SK-N-DZ (cell line): ENCODE measurements around the gene ARL3.
A peak's percentile ranks its signal among the peaks of the same experiment; 100 is the strongest.
"Not testable (repeated sequence)": the region's sequence is repeated elsewhere in the genome, so short reads cannot be mapped to it uniquely, and the experiment has no call there.

Experiments used
- DNase-seq: peaks from one replicate; pipeline ENCODE4 v3.0.0-alpha.2; 2015; ENCODE audit warnings: low spot score

ARL3 gene

DNA sequence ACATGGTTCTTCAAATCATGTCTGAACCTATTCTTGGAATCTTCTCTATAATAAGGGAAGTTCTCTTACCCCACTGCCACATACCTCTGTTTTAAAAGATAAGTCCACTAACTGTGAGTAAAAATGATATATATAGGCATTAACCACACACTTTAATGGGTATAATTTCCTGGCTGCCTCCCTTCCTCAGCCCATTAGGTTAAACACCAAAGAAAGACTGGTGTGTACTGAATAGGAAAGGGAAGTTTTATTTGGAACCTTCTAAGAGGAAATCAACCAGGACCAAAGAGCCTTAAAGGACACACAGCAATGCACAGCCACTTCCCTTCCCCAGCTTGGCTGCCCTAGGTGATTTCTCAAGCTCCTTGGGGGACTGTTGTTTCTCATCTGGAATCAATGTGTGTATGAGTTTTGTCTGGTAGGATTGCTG, 24.5 kb upstream of the ARL3 start:
- no peak for DNase-seq

DNA sequence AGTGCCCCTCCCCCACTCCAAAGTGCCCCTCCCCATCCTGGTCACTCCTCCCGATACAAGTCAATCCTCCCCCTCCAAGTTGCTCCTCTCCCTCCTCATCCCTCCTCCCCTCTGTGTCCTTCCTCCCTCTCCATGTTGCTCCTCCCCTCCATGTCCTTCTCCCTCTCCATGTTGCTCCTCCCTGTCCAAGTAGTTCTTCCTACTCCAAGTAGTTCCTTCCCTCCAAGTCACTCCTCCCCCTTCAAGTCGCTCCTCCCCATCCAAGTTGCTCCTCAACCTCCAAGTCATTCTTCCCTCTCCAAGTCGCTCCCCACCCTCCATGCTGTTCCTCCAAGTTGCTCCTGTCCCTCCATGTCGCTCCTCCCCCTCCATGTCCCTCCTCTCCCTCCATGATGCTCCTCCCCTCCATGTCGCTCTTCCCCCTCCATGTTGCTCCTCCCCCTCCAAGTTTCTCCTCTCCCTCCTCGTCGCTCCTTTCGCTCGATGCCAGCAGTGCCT, 20.9 kb upstream of the ARL3 start:
- DNase-seq = no peak

DNA sequence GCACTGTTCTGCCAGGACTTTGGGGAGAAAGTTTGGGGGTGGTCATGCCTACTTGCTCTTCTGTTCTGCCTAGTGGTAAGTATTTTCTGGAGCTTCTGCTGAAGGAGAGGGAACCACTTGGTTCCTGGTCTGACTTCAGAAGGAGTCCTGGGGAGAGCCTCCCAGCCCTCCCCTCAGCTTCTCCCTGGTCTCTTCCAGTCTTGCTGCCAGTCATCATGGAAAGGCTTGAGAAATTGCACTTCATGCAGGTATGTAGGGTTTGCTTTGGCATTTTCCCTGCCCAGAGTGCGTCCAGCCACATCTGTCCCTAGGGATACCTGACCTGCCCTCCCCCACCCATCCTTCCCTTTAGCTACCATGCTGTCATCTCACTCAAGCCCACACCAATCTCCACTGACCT, 18.5 kb upstream of the ARL3 start:
- no peak for DNase-seq

DNA sequence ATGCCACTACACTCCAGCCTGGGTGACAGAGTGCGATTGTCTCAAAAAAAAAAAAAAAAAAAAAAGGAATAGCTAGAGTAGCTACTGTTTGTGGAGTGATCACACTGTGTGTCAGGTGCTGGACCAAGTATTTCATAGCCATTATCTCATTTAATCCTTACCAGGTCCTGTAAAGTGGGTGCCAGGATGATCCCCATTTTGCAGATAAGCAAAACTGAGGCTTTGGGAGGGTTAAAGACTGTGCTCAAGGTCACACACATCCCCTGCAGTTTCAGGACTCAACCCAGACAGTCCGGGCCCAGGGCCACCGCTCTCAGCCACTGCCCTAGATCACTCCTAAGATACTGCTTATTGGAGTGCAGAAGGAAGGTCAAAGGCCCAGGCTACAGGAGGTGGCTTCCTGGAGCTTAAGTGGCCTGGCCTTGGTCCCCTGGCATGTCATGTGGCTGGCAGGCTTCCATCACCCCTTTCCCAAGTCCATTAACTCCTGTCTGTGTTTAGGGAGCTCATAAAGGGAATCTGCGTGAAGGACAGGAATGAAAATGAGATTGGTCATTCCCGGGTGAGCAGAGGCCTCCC, 17.1 kb upstream of the ARL3 start:
- no peak for DNase-seq

DNA sequence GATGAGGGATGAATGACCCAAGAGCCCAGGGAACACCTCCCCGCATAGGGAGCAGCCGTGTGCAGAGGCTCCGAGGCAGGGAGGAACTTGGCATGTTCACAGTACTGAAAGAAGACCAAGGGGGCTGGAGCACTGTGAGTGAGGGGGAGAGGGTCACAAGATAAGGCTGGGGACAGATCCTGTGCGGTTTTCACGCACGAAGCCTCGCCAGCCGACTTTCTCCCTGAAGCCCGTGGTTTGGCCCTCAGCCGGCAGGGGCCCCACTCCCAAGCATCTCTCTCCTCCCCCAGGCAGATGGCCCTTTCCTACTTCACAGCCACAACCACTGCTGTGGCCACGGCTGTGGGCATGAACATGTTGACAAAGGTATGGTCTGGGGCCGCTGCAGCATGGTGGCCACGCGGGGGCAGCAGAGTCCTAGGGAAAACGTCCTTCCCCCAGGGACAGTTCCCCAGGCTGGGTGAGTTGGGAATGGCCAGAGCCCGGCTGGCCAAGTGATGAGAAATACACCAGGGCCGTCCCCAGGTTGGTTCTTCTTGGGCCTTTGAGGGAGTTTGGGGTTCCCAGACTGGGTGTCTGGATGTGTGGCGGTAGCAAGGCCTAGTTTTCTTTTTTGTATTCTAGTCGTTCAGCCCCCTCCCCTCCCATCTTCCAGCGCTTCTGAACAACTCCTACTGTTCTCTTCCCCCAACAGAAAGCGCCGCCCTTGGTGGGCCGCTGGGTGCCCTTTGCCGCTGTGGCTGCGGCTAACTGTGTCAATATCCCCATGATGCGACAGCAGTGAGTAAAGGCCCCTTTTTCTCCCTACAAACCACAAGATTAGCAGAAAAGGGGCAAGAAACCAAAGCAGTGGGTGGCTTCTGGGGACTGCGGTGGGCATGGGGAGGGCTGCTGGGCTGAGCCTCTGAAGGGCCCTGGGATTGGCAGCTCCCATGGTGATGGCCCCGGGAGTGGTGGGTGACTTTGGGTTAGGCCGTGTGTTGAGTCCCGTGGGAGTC, 15.1 kb upstream of the ARL3 start:
- peak; percentile 70 for DNase-seq

DNA sequence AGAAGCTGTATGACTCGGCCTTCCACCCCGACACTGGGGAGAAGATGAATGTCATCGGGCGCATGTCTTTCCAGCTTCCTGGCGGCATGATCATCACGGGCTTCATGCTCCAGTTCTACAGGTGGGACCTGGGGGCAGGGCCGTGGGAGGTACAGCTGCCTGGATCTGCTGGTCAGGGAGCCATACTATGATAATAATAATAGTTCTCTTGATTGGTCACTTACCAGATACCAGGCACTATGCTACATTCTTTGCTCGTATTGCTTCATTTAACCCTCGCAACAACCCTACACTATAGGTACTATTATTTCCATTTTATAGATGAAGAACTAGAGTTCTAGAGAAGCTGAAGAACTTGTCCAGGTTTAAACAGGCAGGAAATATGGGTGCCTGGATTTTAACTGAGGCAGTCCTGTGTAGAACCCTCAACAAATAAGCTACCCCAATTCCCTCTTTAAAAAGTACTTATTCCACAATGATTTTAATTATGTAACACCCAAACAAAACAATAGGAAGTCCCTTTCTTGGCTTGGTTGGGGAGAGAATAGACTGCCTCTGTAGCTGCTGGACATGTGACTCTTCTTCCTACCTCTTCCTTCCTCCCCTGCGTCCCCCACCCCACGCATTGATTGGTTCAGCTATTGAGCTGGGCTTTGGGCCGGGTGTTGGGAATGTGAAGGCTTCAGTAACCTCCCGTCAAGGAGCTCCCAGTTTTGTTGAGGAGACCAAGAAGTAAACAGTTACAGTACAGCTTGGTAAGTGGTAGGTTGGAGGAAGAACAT, 13.0 kb upstream of the ARL3 start:
- no peak for DNase-seq

DNA sequence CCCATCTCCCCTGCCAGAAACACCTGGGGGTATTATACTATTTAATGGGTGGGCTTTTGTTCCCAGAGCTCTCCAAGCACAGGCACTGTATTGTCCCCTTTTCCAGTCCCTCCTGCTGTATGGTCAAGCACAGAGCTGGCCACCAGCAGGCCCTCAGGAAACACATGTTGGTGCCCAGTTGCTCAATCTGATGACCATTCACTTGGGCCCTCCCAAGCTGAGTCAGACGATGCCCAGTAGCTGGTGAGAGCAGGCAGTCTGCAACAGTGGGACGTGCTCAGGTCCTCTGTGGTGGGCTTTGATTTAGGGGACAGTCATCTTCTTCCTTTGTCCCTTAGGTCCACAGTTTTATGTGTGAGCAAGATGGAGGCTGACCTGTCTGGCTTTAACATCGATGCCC, 12.1 kb upstream of the ARL3 start:
- no peak for DNase-seq

DNA sequence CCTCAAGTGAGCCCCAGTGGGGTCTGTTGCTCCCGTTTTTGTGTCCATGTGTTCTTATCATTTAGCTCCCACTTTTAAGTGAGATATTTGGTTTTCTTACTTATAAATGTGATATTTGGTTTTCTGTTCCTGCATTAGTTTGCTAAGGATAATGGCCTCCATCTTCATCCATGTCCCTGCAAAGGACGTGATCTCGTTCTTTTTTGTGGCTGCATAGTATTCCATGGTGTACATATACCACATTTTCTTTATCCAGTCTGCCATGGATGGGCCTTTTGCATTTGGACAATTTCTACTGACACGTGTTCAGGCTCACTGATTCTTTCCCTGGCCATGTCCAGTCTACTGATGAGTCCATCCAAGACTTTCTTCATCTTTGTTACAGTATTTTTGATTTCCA, 9.8 kb upstream of the ARL3 start:
- no peak for DNase-seq

DNA sequence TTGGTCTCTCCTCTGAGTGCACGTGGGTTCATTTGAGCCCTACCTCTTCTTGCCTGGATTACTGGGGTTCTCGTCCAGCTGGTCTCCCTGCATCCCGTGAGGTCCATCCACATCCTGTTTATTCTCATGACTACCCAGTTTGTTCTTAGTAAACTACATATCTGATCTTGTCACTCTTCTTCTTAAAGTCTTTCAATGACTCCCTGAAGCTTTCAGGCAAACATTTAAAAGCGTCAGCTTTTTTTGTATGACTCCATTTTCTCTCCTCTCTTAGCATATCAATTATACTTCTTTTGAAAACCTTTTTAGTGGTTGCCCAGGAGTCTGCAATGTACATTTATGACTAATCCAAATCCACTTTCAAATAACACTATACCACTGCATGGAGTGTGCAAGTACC, 7.8 kb upstream of the ARL3 start:
- DNase-seq = no peak

DNA sequence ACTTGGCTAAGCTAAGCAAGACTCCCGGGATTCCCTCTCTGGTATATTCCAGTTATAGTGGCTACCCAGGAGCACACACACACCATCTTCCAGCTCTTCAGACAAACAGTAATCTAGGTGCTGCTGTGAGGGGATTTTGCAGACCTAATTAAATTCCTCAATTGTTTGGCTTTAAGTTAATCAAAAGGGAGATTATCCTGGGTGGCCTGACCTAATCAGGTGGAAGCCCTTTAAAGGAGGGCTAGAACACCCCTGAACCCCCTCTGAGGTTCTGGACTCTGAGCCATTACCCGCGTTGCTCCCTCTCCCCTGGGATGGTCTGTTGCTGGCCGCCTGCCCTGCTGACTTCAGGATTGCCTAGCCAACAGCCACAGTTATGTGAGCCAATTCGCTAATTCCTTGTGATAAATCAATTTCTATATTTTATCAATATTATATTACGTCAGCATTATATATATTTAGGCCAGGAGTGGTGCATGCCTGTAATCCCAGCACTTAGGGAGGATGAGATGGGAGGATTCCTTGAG, 6.6 kb upstream of the ARL3 start:
- DNase-seq = no peak

DNA sequence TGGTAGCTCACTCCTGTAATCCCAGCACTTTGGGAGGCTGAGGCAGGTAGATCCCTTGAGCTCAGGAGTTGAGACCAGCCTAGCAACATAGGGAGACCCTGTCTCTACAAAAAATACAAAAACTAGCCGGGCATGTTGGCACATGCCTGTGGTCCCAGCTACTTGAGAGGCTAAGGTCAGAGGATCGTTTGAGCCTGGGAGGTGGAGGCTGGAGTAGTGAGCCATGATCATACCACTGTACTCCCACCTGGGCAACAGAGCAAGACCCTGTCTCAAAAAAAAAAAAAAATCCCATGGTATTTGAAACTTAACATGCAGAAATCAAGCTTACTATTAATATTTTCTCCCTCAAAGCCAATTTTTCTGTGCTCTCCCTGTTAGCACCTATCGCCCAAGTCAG, 6.1 kb upstream of the ARL3 start:
- DNase-seq = no peak

DNA sequence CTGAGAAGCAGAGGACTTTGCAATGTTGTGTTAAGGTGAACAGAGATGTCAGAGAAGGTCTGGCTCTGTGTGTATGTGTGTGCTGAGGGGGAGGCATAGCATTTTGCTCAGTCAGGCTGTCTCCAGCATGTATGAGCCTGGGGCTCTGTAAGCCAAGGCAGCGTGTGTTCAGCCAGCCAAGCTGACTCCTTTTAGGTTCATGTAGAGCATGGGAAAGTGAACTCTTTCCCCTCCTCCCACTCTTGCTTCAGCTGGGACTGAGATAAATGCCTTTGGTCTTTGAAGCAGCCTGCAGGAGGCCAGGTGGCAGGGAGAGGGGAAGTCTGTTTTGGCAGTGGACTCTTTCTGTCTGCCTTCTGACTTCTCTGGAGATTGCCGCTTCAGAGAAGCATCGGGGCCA, 4.0 kb upstream of the ARL3 start:
- DNase-seq = no peak

DNA sequence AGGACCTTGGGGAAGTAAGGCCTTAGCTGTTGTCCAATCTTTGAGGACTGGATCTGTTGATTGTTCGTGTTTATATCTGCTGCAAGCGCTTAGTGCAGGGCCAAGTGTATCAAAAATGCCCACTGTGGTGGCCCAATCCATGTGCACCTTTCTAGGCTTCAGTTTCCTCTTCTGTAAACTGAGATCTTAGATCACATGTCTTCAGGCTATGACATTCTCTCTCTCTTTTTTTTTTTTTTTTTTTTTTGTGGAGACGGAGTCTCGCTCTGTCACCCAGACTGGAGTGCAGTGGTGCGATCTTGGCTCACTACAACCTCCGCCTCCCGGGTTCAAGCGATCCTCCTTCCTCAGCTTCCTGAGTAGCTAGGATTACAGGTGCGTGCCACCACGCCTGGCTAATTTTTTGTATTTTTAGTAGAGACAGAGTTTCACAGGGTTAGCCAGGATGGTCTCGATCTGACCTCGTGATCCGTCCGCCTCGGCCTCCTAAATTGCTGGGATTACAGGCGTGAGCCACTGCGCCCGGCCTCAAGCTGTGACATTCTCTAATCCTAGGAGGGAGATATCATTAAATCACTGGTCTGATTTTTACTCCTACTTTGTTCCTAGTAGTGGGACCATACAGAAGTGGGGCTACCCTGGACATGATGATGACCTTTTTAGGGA, 2.8 kb upstream of the ARL3 start:
- DNase-seq = not testable (repeated sequence)

DNA sequence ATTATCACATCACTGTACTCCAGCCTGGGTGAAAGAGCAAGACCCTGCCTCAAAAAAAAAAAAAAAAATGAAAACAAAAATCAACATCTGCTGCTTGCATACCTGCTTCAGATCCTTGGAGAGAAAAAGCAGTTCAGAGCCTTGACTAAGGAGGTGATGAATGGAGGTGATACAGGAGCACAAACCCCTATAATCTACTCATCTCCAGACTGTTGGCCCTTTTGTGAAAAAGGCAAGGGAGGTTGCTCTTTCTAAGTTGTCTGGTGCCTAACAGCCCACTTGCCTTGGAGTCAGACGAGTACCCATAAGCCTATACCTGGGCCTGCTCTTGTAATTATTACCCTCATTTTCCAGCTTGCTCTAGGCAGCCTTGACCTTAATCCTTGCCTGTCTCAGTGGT, 1.7 kb upstream of the ARL3 start:
- no peak for DNase-seq

DNA sequence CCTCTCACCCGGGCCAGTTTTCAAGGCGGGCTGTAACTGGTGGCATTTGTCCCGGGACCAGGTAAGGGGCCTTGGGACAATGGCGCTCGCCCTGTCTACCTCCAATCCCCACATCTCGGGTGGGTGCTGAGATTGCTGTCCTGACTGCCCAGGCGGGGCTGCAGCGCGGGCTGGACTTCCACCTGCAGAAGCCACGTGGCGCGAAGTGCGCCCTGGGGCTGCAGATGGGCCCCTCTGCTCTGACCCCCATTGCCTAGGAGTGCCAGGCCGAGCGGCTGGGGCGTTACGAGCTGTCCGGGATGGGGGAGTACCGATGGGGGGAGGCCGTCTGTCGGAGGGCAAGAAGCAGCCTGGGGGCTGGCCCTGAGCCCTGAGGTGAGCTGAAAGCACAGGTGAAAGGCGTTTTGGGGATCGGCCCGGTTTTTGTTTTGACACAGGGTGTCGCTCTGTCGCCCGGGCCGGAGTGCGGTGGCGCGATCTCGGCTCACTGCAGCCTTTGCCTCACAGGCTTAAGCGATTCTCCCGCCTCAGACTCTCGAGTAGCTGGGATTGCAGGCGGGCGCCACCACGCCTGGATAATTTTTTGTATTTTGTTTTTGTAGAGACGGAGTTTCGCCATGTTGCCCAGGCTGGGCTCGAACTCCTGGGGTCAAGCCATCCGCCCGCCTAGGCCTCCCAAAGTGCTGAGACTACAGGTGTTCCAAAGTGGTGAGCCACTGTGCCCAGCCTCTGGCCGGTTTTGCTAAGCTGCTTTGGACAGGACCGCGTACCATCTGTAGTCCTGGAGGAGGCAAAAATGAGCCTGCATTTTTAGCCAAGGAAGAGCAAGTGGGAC, 641 bp upstream of the ARL3 start, which contains the start of gene SFXN2:
TSS of gene SFXN2 (plus strand) at position 16 of the 835 bp plus-strand sequence. CDS start 12,001 bp downstream, outside the sequence.
- peak; percentile 32 for DNase-seq

DNA sequence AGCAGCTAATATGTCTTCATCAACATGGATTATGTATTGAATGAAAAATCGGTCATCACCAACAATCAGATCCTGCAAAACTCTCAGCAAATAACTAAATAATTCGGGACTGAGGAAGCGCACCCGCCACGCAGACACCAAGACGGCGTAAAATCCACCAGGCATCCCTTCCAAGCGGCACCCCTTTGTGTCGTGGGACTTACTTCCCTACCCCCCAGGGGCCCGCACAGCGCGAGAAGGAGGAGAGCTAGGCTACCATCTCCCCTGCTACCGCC, 721 bp downstream of the ARL3 start:
- DNase-seq = no peak

DNA sequence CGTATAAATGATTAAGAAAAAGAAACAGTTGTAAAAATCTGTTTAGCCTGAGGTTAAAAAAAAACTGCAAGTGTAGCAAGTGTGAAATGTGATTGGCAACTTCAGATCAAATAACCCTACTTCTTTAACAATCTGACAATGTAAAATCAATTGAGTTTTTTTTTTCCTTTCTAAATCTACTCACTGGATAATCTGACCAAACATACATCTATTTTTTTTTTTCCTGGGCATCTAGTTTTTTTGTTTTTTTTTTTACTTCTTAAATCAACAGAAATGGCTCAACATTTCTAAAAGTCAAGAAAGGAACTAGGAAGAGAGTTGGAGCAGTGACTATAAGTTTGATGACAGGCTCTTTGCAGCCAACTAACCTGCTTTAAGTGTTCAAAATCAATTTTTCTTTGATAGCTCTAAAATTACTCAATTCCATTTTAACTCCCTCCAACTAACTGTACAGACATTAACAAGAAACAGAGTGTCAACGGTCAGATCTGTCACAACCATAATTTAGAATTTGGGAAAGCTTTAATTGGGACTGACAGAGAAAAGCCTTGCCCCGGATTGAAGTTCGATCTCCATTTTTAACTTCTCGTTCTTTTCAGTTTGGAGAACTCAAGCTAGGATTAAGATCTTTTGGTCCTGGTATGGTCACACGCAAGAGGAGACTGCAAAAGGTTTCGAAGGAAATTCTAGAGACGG, 1.2 kb downstream of the ARL3 start:
- no peak for DNase-seq

DNA sequence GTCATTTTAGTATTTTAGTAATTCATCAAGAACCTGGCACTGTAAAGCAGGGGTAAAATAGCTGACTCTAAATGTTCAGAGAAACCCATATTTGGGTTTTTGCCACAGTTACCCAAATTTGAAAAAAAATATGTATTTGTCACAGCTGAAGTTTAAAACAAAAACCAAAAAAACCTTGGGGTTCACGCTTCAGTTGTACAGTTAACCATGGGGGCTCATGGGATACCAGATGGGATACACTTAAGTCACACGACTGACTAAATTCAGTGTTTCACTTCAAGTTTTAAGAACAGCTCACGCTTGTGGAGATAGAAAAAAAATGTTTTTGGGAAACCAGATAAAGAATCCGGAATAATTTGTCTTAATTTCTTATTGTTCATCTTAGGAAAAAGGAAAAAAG, 2.1 kb downstream of the ARL3 start:
- DNase-seq = no peak

DNA sequence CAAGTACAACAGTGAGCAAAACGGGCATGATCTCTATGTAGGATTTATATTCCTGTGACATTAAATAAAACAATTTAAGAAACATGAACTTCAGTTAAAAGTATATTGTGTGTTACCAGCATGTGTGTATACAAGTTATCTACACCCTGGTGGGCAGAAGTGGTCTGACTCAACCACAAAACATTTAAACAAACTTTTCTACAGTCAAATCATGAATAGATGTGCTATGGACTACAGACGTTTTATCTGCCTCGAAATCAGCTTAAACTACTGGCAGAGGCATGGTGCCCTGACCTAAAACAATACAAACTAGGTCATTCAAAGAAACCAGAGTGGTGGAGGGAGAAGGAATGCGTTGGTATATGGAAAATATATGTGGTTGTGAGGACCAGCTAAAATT, 3.6 kb downstream of the ARL3 start:
- no peak for DNase-seq

DNA sequence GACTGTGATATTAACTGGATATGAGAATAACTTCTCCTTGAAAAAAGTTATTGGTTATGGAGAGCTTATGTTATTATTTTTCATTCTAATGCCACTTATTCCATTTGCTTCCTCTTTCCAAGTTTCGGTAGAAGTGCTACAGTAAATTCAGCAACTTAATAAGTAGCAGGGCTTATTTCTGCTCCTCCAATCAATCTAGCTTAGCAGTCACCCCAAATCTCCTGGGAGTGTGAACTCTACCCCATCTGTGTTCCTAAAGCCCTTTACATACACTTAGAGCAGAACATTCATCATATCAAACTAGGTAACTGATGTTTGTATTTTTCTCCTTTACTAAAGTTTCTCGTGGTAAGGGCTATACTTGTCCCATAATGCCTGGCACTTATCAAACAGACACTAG, 8.7 kb downstream of the ARL3 start:
- no peak for DNase-seq
